SK-N-MC (cell line): ENCODE measurements around the gene PEPD.

Experiments used
- EZH2 ChIP-seq: fragments of 200-600 bp; sonication (generic); IDR thresholded peaks from one replicate; pipeline ENCODE4 v1.6.1; 2017; ENCODE audit warnings: antibody characterized with exemption
- POLR2AphosphoS5 ChIP-seq: IDR thresholded peaks from 2 replicates; pipeline ENCODE4 v1.6.1; 2012; ENCODE audit warnings: mild to moderate bottlenecking, low read depth, low read length, borderline replicate concordance

DNA sequence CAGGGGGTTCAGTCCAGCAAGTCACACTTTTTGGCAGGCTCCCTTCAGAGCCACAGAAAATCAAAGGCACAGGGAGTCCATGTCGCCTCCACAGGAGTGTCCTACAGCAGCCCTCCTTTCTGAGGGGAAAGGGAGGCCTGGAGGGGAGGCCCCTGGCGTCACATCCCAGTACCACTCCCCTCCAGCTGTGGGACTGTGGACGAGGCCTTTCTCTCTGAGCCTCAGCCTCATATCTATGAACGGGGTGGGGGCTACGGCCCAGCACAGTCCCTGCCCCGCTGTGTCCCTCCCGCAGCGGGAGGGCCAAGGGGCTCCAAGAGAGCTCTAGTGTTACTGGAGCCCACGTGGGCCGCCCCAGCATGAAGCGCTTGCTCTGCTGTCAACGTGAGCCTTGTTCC, 23.8 kb downstream of the PEPD start:
- no peak for TF ChIP-seq EZH2
- no peak for TF ChIP-seq POLR2AphosphoS5
